Esophagus muscularis mucosa (tissue), 4 donors: ENCODE data around the gene SPTLC2.

Source experiments
- CTCF ChIP-seq, 3 experiments: fragments of 200-600 bp in 2 of 3; fragments of 450-650 bp in 1 of 3; sonication (generic) in 2 of 3; IDR thresholded peaks; one replicate each; pipeline ENCODE4 v1.5.1; 2017 to 2019; ENCODE audit warnings: antibody characterized with exemption in 3 of 3, mild to moderate bottlenecking in 2 of 3, moderate library complexity in 1 of 3
- EP300 ChIP-seq: sonication (generic); formaldehyde crosslinking; IDR thresholded peaks from one replicate; pipeline ENCODE4 v1.6.1; 2017; ENCODE audit warnings: antibody characterized with exemption
- POLR2A ChIP-seq: fragments of 450-650 bp; IDR thresholded peaks from one replicate; pipeline ENCODE4 v1.6.1; 2017; ENCODE audit warnings: antibody characterized with exemption, moderate library complexity, mild to moderate bottlenecking, low read depth

- TF ChIP-seq CTCF (IDR thresholded peaks at IDR 0.05), result no peak
- TF ChIP-seq POLR2A, result no peak
- no peak for TF ChIP-seq EP300
Observed at GRCh38 chr14:77561881-77562280, 54.6 kb downstream of the SPTLC2 start.
